ENCODE results near the gene CACFD1. TPM values are rescaled to one million over a fixed set of nuclear protein-coding genes. Genes with fewer than 3 reads are reported as not detected.

CACFD1 gene
- total RNA-seq, 1 experiment from 2014 or later: 22.5 TPM

GRCh38 chr9:133456409-133456808, 3.4 kb upstream of the CACFD1 start:
- peak; percentile 32 for DNase-seq (ENCODE audit: low spot score)
- POLR2A ChIA-PET: interaction anchor here (0.5 kb wide), 1 partner anchor 674 kb away, joined by 4 read pairs; no protein-coding TSS in a partner anchor
- Mint-ChIP-seq H3K4me3 (no peak overlapping the region), H3K36me3 (no peaks in the 10 kb centered on the region), H3K9me3 (no peaks in the 10 kb centered on the region), H3K4me1 (peaks cover 21% of the 10 kb centered on the region), H3K27me3 (ENCODE audit: low read depth) (no peaks in the 10 kb centered on the region), H3K27ac (no peak overlapping the region)
- TF ChIP-seq, protein P1, sequence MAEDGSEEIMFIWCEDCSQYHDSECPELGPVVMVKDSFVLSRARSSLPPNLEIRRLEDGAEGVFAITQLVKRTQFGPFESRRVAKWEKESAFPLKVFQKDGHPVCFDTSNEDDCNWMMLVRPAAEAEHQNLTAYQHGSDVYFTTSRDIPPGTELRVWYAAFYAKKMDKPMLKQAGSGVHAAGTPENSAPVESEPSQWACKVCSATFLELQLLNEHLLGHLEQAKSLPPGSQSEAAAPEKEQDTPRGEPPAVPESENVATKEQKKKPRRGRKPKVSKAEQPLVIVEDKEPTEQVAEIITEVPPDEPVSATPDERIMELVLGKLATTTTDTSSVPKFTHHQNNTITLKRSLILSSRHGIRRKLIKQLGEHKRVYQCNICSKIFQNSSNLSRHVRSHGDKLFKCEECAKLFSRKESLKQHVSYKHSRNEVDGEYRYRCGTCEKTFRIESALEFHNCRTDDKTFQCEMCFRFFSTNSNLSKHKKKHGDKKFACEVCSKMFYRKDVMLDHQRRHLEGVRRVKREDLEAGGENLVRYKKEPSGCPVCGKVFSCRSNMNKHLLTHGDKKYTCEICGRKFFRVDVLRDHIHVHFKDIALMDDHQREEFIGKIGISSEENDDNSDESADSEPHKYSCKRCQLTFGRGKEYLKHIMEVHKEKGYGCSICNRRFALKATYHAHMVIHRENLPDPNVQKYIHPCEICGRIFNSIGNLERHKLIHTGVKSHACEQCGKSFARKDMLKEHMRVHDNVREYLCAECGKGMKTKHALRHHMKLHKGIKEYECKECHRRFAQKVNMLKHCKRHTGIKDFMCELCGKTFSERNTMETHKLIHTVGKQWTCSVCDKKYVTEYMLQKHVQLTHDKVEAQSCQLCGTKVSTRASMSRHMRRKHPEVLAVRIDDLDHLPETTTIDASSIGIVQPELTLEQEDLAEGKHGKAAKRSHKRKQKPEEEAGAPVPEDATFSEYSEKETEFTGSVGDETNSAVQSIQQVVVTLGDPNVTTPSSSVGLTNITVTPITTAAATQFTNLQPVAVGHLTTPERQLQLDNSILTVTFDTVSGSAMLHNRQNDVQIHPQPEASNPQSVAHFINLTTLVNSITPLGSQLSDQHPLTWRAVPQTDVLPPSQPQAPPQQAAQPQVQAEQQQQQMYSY (CRISPR knock-in tag; IDR thresholded peaks at IDR 0.05): no peak
- TF ChIP-seq ZNF263 (CRISPR knock-in tag; IDR thresholded peaks at IDR 0.05; ENCODE audit: low read depth) (no peak), FOXJ3 (CRISPR knock-in tag; IDR thresholded peaks at IDR 0.05; ENCODE audit: borderline replicate concordance) (no peak), ZNF138 (CRISPR knock-in tag; conservative IDR thresholded peaks at IDR 0.05) (no peak), FOXP1 (CRISPR knock-in tag; IDR thresholded peaks at IDR 0.05; ENCODE audit: borderline replicate concordance) (no peak)
- TF ChIP-seq, protein P2, sequence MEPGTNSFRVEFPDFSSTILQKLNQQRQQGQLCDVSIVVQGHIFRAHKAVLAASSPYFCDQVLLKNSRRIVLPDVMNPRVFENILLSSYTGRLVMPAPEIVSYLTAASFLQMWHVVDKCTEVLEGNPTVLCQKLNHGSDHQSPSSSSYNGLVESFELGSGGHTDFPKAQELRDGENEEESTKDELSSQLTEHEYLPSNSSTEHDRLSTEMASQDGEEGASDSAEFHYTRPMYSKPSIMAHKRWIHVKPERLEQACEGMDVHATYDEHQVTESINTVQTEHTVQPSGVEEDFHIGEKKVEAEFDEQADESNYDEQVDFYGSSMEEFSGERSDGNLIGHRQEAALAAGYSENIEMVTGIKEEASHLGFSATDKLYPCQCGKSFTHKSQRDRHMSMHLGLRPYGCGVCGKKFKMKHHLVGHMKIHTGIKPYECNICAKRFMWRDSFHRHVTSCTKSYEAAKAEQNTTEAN (CRISPR knock-in tag; IDR thresholded peaks at IDR 0.05): no peak
- ATAC-seq: no peak
- CTCF ChIA-PET: interaction anchor here (0.7 to 3.0 kb wide), 7 partner anchors 10 to 270 kb away, joined by 3 to 15 read pairs (median 4); partner anchors contain the start of gene ADAMTS13

DNA sequence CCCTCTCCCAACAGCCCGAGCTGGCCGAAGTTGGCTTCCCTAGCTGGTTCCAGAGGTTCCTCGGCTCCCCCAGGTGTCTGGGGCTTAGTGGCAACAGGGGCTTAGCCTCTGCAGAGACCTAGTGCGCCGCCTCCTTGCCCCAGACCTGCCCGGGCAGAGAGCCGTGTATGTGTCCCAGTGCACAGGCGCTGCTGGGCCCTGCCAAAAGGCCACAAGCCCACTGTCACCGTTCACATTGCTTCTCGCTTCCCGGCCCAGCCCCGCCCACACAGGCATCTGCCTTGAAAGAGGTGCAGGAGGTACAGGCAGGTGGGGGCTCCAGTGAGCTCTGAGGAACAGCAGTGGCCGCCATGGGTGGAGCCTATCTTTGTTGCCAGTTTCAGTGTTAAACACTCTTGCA, 2.5 kb upstream of the CACFD1 start:
- H3K4me1 Mint-ChIP-seq: peaks cover 25% of the 10 kb centered on the region
- DNase-seq (ENCODE audit: low spot score): peak; percentile 46
- TF ChIP-seq TP53 (CRISPR knock-in tag; IDR thresholded peaks at IDR 0.05) (no peak), ZNF263 (CRISPR knock-in tag; IDR thresholded peaks at IDR 0.05; ENCODE audit: low read depth) (no peak), SP1 (CRISPR knock-in tag; conservative IDR thresholded peaks at IDR 0.05) (no peak), STAT6 (CRISPR knock-in tag; conservative IDR thresholded peaks at IDR 0.05; ENCODE audit: low read depth) (no peak)
- TF ChIP-seq, protein P3, sequence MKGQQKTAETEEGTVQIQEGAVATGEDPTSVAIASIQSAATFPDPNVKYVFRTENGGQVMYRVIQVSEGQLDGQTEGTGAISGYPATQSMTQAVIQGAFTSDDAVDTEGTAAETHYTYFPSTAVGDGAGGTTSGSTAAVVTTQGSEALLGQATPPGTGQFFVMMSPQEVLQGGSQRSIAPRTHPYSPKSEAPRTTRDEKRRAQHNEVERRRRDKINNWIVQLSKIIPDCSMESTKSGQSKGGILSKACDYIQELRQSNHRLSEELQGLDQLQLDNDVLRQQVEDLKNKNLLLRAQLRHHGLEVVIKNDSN (CRISPR knock-in tag; IDR thresholded peaks at IDR 0.05): no peak
- no peaks in the 10 kb centered on the region for H3K9me3 Mint-ChIP-seq
- no peak overlapping the region for H3K27ac Mint-ChIP-seq
- ATAC-seq: no peak
- no peak overlapping the region for H3K4me3 Mint-ChIP-seq
- H3K36me3 Mint-ChIP-seq: no peaks in the 10 kb centered on the region
- ChIA-PET CTCF (interaction anchor here (0.6 to 3.0 kb wide), 3 partner anchors 14 to 218 kb away, joined by 4 to 15 read pairs (median 8); partner anchors contain the start of gene ADAMTS13), POLR2A (no interaction called here)
- no peaks in the 10 kb centered on the region for H3K27me3 Mint-ChIP-seq (ENCODE audit: low read depth)

- no peaks in the 10 kb centered on the region for H3K9me3 Mint-ChIP-seq
- H3K4me3 Mint-ChIP-seq: no peak overlapping the region
- no peaks in the 10 kb centered on the region for H3K27me3 Mint-ChIP-seq (ENCODE audit: low read depth)
- peaks cover 27% of the 10 kb centered on the region for H3K4me1 Mint-ChIP-seq
- POLR2A ChIA-PET: no interaction called here
- ATAC-seq (no peak), DNase-seq (ENCODE audit: low spot score) (peak; percentile 8)
- no peaks in the 10 kb centered on the region for H3K36me3 Mint-ChIP-seq
- H3K27ac Mint-ChIP-seq: no peak overlapping the region
- CTCF ChIA-PET: interaction anchor here (0.6 to 3.0 kb wide), 4 partner anchors 14 to 219 kb away, joined by 3 to 15 read pairs (median 6); partner anchors contain the start of gene ADAMTS13
- TF ChIP-seq, protein P4, sequence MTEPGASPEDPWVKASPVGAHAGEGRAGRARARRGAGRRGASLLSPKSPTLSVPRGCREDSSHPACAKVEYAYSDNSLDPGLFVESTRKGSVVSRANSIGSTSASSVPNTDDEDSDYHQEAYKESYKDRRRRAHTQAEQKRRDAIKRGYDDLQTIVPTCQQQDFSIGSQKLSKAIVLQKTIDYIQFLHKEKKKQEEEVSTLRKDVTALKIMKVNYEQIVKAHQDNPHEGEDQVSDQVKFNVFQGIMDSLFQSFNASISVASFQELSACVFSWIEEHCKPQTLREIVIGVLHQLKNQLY (CRISPR knock-in tag; IDR thresholded peaks at IDR 0.05): no peak
- no peak for TF ChIP-seq HMGA2 (CRISPR knock-in tag; IDR thresholded peaks at IDR 0.05)
- TF ChIP-seq RORB (CRISPR knock-in tag; IDR thresholded peaks at IDR 0.05): no peak
- no peak for TF ChIP-seq ZBTB21 (CRISPR knock-in tag; IDR thresholded peaks at IDR 0.05; ENCODE audit: borderline replicate concordance)
- TF ChIP-seq, protein P5, sequence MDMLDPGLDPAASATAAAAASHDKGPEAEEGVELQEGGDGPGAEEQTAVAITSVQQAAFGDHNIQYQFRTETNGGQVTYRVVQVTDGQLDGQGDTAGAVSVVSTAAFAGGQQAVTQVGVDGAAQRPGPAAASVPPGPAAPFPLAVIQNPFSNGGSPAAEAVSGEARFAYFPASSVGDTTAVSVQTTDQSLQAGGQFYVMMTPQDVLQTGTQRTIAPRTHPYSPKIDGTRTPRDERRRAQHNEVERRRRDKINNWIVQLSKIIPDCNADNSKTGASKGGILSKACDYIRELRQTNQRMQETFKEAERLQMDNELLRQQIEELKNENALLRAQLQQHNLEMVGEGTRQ (CRISPR knock-in tag; IDR thresholded peaks at IDR 0.05): no peak
- TF ChIP-seq, protein P6, sequence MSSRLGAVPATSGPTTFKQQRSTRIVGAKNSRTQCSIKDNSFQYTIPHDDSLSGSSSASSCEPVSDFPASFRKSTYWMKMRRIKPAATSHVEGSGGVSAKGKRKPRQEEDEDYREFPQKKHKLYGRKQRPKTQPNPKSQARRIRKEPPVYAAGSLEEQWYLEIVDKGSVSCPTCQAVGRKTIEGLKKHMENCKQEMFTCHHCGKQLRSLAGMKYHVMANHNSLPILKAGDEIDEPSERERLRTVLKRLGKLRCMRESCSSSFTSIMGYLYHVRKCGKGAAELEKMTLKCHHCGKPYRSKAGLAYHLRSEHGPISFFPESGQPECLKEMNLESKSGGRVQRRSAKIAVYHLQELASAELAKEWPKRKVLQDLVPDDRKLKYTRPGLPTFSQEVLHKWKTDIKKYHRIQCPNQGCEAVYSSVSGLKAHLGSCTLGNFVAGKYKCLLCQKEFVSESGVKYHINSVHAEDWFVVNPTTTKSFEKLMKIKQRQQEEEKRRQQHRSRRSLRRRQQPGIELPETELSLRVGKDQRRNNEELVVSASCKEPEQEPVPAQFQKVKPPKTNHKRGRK (CRISPR knock-in tag; IDR thresholded peaks at IDR 0.05; ENCODE audit: borderline replicate concordance): no peak
- no peak for TF ChIP-seq ZNF396 (CRISPR knock-in tag; IDR thresholded peaks at IDR 0.05; ENCODE audit: borderline replicate concordance)
- TF ChIP-seq ZNF263 (CRISPR knock-in tag; IDR thresholded peaks at IDR 0.05; ENCODE audit: low read depth): no peak
Observed at GRCh38 chr9:133457748-133458147, 2.0 kb upstream of the CACFD1 start.

All from WTC11 (cell line).